ENCODE results near the gene RAB3IP.

DNA sequence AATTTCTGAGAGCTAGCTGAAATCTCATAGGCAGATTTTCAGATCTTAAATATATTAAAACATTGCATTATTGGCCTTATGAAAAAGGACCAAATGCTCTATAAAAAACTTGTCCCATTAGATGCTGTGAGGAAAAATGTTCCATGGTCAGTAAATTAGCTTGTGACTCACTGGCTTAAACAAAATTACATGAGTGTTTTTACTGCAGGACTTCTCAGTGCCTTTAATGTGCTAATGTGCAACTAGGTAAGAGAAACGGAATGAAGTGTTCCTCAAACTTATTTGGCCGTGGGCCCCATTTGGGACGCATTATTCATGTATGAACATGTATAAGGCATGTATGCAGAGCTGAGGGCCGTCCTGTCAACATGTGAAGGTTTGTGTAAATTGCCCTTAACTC lies 128.0 kb downstream of the RAB3IP start:
- TF ChIP-seq, protein P1, sequence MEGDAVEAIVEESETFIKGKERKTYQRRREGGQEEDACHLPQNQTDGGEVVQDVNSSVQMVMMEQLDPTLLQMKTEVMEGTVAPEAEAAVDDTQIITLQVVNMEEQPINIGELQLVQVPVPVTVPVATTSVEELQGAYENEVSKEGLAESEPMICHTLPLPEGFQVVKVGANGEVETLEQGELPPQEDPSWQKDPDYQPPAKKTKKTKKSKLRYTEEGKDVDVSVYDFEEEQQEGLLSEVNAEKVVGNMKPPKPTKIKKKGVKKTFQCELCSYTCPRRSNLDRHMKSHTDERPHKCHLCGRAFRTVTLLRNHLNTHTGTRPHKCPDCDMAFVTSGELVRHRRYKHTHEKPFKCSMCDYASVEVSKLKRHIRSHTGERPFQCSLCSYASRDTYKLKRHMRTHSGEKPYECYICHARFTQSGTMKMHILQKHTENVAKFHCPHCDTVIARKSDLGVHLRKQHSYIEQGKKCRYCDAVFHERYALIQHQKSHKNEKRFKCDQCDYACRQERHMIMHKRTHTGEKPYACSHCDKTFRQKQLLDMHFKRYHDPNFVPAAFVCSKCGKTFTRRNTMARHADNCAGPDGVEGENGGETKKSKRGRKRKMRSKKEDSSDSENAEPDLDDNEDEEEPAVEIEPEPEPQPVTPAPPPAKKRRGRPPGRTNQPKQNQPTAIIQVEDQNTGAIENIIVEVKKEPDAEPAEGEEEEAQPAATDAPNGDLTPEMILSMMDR (conservative IDR thresholded peaks at IDR 0.05; ENCODE audit: low read length): no peak
- no peak for TF ChIP-seq EZH2phosphoT487 (IDR thresholded peaks at IDR 0.05; ENCODE audit: borderline replicate concordance)
